Endothelial cell of umbilical vein (primary cell): Measurements from ENCODE around the gene COL26A1. TPM values are rescaled to one million over a fixed set of nuclear protein-coding genes. Genes with fewer than 3 reads are reported as not detected.

Experiments
- BruUV-seq: library from RNA; stranded (reverse); fragments of 400-500 nt; replicated peaks from 2 replicates; lab custom pipeline; 2021; lab: Mats Ljungman, UMichigan
- CTCF ChIA-PET: fragments of 300-600, 350-600 bp; sonication (Branson Sonifier 250); formaldehyde crosslinking; loops from one replicate; lab custom pipeline; 2021; ENCODE audit warnings: antibody characterized with exemption, inconsistent platforms; lab: Charles Lee
- POLR2A ChIA-PET: fragments of 300-600, 350-600 bp; sonication (Branson Sonifier 250); formaldehyde crosslinking; loops from one replicate; lab custom pipeline; 2021; ENCODE audit warnings: antibody characterized with exemption, inconsistent platforms; lab: Charles Lee
- DNase-seq: peaks from one replicate; pipeline ENCODE4 v3.0.0-alpha.2; 2011; ENCODE audit warnings: low read depth, low spot score
- FAIRE-seq: peaks from 2 replicates; lab custom pipeline; 2011; peaks lifted over from hg19 to GRCh38; lab: Jason Lieb, UNC
- H2AFZ ChIP-seq: 2 replicates; pipeline ENCODE4 v1.6.0; 2012; ENCODE audit warnings: low read depth, low read length, control low read depth, inconsistent platforms
- H3K27ac ChIP-seq: 2 replicates; pipeline ENCODE4 v1.5.1; 2011; ENCODE audit warnings: low read depth, mild to moderate bottlenecking, control low read depth, low read length, moderate library complexity; ENCODE audit not compliant: insufficient read depth
- H3K27me3 ChIP-seq, 2 experiments: 2 replicates each; pipeline versions ENCODE4 v1.6.0 to v1.6.1; 2011; ENCODE audit warnings: low read length in 2 of 2, mixed read lengths in 1 of 2; ENCODE audit not compliant: control insufficient read depth in 2 of 2, insufficient read depth in 2 of 2
- H3K36me3 ChIP-seq, 2 experiments: 2 replicates in 1 of 2; 3 replicates in 1 of 2; pipeline ENCODE4 v1.5.1; 2011; ENCODE audit warnings: low read length in 2 of 2, mild to moderate bottlenecking in 1 of 2, moderate library complexity in 1 of 2; ENCODE audit not compliant: control insufficient read depth in 2 of 2, insufficient read depth in 2 of 2; ENCODE audit errors: extremely low read depth in 1 of 2
- H3K4me1 ChIP-seq: 3 replicates; pipeline ENCODE4 v1.5.1; 2011; ENCODE audit warnings: mild to moderate bottlenecking, low read length; ENCODE audit not compliant: control insufficient read depth, insufficient read depth; ENCODE audit errors: extremely low read depth
- H3K4me2 ChIP-seq: 2 replicates; pipeline ENCODE4 v1.6.1; 2011; ENCODE audit warnings: low read length, control low read depth, mixed read lengths; ENCODE audit not compliant: insufficient read depth
- H3K4me3 ChIP-seq, 3 experiments: fragments of 200-600 bp in 1 of 3; sonication (generic), shearing (Covaris generic) in 1 of 3; replicated peaks in 1 of 3; 2 replicates each; pipeline ENCODE4 v1.5.1; 2011 to 2016; ENCODE audit warnings: control low read depth in 3 of 3, low read length in 3 of 3, mild to moderate bottlenecking in 2 of 3, inconsistent platforms in 1 of 3, low read depth in 1 of 3, moderate library complexity in 1 of 3; ENCODE audit not compliant: insufficient read depth in 1 of 3
- H3K79me2 ChIP-seq: 2 replicates; pipeline ENCODE4 v1.6.0; 2012; ENCODE audit warnings: low read length, inconsistent platforms; ENCODE audit not compliant: control insufficient read depth, insufficient read depth
- H3K9ac ChIP-seq: replicated peaks from 2 replicates; pipeline ENCODE3; 2011; ENCODE audit warnings: low read length, control low read depth; ENCODE audit not compliant: insufficient read depth; ENCODE audit errors: extremely low read depth
- H3K9me1 ChIP-seq: replicated peaks from 3 replicates; pipeline ENCODE4 v1.6.0; 2011; ENCODE audit warnings: mild to moderate bottlenecking, low read length; ENCODE audit not compliant: control insufficient read depth, insufficient read depth; ENCODE audit errors: extremely low read depth
- H3K9me3 ChIP-seq: replicated peaks from 2 replicates; pipeline ENCODE4 v1.5.1; 2012; ENCODE audit warnings: low read length, inconsistent platforms; ENCODE audit not compliant: control insufficient read depth, insufficient read depth
- H4K20me1 ChIP-seq: replicated peaks from 2 replicates; pipeline ENCODE3; 2011; ENCODE audit warnings: mild to moderate bottlenecking, low read length; ENCODE audit not compliant: control insufficient read depth, insufficient read depth; ENCODE audit errors: extremely low read depth
- EZH2 ChIP-seq: IDR thresholded peaks from 2 replicates; pipeline ENCODE4 v1.6.1; 2012; ENCODE audit warnings: borderline replicate concordance, low read depth, mild to moderate bottlenecking, moderate library complexity, low read length, inconsistent platforms; ENCODE audit not compliant: severe bottlenecking
- FOS ChIP-seq: IDR thresholded peaks from 2 replicates; pipeline ENCODE4 v1.6.1; 2011; ENCODE audit warnings: mild to moderate bottlenecking, low read length, moderate library complexity, borderline replicate concordance; ENCODE audit not compliant: insufficient read depth
- GATA2 ChIP-seq: IDR thresholded peaks from 2 replicates; pipeline ENCODE4 v1.7.0; 2011; ENCODE audit warnings: low read depth, mild to moderate bottlenecking, moderate library complexity, mixed read lengths, low read length; ENCODE audit not compliant: insufficient read length, insufficient read depth
- JUN ChIP-seq: IDR thresholded peaks from 2 replicates; pipeline ENCODE4 v1.6.1; 2011; ENCODE audit warnings: borderline replicate concordance, low read depth; ENCODE audit not compliant: insufficient read length, insufficient read depth
- MYC ChIP-seq: IDR thresholded peaks from one replicate; pipeline ENCODE4 v1.6.1; 2011; ENCODE audit warnings: mild to moderate bottlenecking, low read depth, low read length
- POLR2AphosphoS5 ChIP-seq: IDR thresholded peaks from 2 replicates; pipeline ENCODE4 v1.6.1; 2012; ENCODE audit warnings: low read depth, mild to moderate bottlenecking, control low read depth, low read length, moderate library complexity; ENCODE audit not compliant: insufficient read depth
- dilution Hi-C: fragments of 300-500 bp; cut with MboI; formaldehyde crosslinking; loops from one replicate; pipeline ENCODE4 v1.15.0; 2019; ENCODE audit warnings: low sequenced_read_pairs; ENCODE audit not compliant: extremely low pct_ligation_motif_present
- intact Hi-C: fragments of 100-400 bp; cut with micrococcal nuclease; formaldehyde crosslinking; loops from one replicate; pipeline ENCODE4 v1.10.0; 2022
- polyA plus RNA-seq, 4 experiments: library from polyadenylated mRNA; depleted of rRNA in 3 of 4; stranded (reverse) in 3 of 4; unstranded in 1 of 4; fragments of >200 nt; gene quantifications; 2 replicates each; pipeline versions ENCODE4 v1.2.1 to v1.2.3, GENCODE V29; 2011 to 2012; ENCODE audit warnings: missing spikeins in 1 of 4
- total RNA-seq: library from RNA; stranded (reverse); gene quantifications from 2 replicates; pipeline ENCODE4 v1.2.3, GENCODE V29; 2021
- TF ChIP-seq, protein P1 (sequence below), 2 donors: IDR thresholded peaks; 1 replicate in 1 of 2; 2 replicates in 1 of 2; pipeline ENCODE4 v1.5.1; 2011; ENCODE audit warnings: low read length in 2 of 2, mild to moderate bottlenecking in 2 of 2, moderate library complexity in 2 of 2, control low read depth in 1 of 2, inconsistent platforms in 1 of 2, low read depth in 1 of 2; ENCODE audit not compliant: insufficient read depth in 1 of 2; ENCODE audit errors: extremely low read depth in 1 of 2
- TF ChIP-seq, protein P2 (sequence below): IDR thresholded peaks from 2 replicates; pipeline ENCODE4 v1.6.1; 2011; ENCODE audit not compliant: insufficient read depth, insufficient read length

COL26A1 gene
- total and polyA plus RNA-seq, 2 donors (not counting 3 experiments of a cell fraction or from before 2014, with no cell fraction given): not detected

GRCh38 chr7:101357433-101357832 lies 5.2 kb upstream of the COL26A1 start:
- H3K27me3 ChIP-seq: peaks cover 5 to 8% of the 10 kb centered on the region in 2 experiments
- no peaks in the 10 kb centered on the region for H4K20me1 ChIP-seq
- POLR2A ChIA-PET: no interaction called here
- H3K4me1 ChIP-seq: no peaks in the 10 kb centered on the region
- no peaks in the 10 kb centered on the region for H3K9me1 ChIP-seq
- no peak overlapping the region for H3K4me2 ChIP-seq
- no peaks in the 10 kb centered on the region for H3K9me3 ChIP-seq
- TF ChIP-seq, protein P1, sequence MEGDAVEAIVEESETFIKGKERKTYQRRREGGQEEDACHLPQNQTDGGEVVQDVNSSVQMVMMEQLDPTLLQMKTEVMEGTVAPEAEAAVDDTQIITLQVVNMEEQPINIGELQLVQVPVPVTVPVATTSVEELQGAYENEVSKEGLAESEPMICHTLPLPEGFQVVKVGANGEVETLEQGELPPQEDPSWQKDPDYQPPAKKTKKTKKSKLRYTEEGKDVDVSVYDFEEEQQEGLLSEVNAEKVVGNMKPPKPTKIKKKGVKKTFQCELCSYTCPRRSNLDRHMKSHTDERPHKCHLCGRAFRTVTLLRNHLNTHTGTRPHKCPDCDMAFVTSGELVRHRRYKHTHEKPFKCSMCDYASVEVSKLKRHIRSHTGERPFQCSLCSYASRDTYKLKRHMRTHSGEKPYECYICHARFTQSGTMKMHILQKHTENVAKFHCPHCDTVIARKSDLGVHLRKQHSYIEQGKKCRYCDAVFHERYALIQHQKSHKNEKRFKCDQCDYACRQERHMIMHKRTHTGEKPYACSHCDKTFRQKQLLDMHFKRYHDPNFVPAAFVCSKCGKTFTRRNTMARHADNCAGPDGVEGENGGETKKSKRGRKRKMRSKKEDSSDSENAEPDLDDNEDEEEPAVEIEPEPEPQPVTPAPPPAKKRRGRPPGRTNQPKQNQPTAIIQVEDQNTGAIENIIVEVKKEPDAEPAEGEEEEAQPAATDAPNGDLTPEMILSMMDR (IDR thresholded peaks at IDR 0.05; ENCODE audit: extremely low read depth in 1 of 2, insufficient read depth in 1 of 2, low read depth in 1 of 2, low read length in 2 of 2): no peak
- no peak for TF ChIP-seq FOS
- TF ChIP-seq, protein P2, sequence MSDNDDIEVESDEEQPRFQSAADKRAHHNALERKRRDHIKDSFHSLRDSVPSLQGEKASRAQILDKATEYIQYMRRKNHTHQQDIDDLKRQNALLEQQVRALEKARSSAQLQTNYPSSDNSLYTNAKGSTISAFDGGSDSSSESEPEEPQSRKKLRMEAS: no peak
- TF ChIP-seq JUN: no peak
- no peak for TF ChIP-seq EZH2
- TF ChIP-seq GATA2: no peak
- TF ChIP-seq MYC: no peak
- TF ChIP-seq POLR2AphosphoS5: no peak
- no peak overlapping the region for H3K9ac ChIP-seq
- intact Hi-C loops: no loop called here
- H3K79me2 ChIP-seq: no peaks in the 10 kb centered on the region
- H3K27ac ChIP-seq: no peak overlapping the region
- DNase-seq (no peak), FAIRE-seq (no peak)
- BruUV-seq: no TSS peak
- no peak overlapping the region for H3K4me3 ChIP-seq
- CTCF ChIA-PET: interaction anchor here (0.6 kb wide), 1 partner anchor 80 kb away, joined by 3 read pairs; no protein-coding TSS in a partner anchor
- dilution Hi-C loops: no loop called here
- no peaks in the 10 kb centered on the region for H3K36me3 ChIP-seq
- H2AFZ ChIP-seq: no peak overlapping the region
